ENCODE results near the gene SERPINB6.

The SERPINB6 gene

GRCh38 chr6:2999618-3000557 lies 28.5 kb upstream of the SERPINB6 start, which contains the start of gene NQO2:
NQO2 (plus strand) TSS chr6:2999894; CDS start chr6:3006553, 6,659 bp downstream.
- peak; percentile 83 for DNase-seq (ENCODE audit: low spot score)

GRCh38 chr6:2998998-2999617 lies 27.7 kb upstream of the SERPINB6 start:
- DNase-seq (ENCODE audit: low spot score) = peak; percentile 70

GRCh38 chr6:2998249-2998997 lies 27.1 kb upstream of the SERPINB6 start:
- DNase-seq (ENCODE audit: low spot score) = peak; percentile 66

- DNase-seq (ENCODE audit: low spot score) = no peak
Measured at GRCh38 chr6:2993755-2994317, 22.5 kb upstream of the SERPINB6 start.

- no peak for DNase-seq (ENCODE audit: low spot score)
Measured at GRCh38 chr6:2992330-2992979, 21.1 kb upstream of the SERPINB6 start.

- DNase-seq (ENCODE audit: low spot score) = no peak
Measured at GRCh38 chr6:2990932-2991506, 19.7 kb upstream of the SERPINB6 start.

- no peak for DNase-seq (ENCODE audit: low spot score)
Measured at GRCh38 chr6:2990248-2990931, 19.0 kb upstream of the SERPINB6 start.

- peak; percentile 96 for DNase-seq (ENCODE audit: low spot score)
Measured at GRCh38 chr6:2989332-2990247, 18.2 kb upstream of the SERPINB6 start.

- DNase-seq (ENCODE audit: low spot score) = peak; percentile 86
Measured at GRCh38 chr6:2988426-2989331, 17.3 kb upstream of the SERPINB6 start.

- peak; percentile 10 for DNase-seq (ENCODE audit: low spot score)
Measured at GRCh38 chr6:2988094-2988425, 16.7 kb upstream of the SERPINB6 start.

- no peak for DNase-seq (ENCODE audit: low spot score)
Measured at GRCh38 chr6:2986722-2987221, 15.4 kb upstream of the SERPINB6 start.

GRCh38 chr6:2984738-2985406 lies 13.5 kb upstream of the SERPINB6 start:
- no peak for DNase-seq (ENCODE audit: low spot score)

GRCh38 chr6:2982426-2983117 lies 11.2 kb upstream of the SERPINB6 start:
- DNase-seq (ENCODE audit: low spot score) = no peak

- DNase-seq (ENCODE audit: low spot score) = no peak
Measured at GRCh38 chr6:2980465-2980855, 9.1 kb upstream of the SERPINB6 start.

GRCh38 chr6:2979819-2980464 lies 8.6 kb upstream of the SERPINB6 start:
- no peak for DNase-seq (ENCODE audit: low spot score)

GRCh38 chr6:2978923-2979322 lies 7.6 kb upstream of the SERPINB6 start:
- DNase-seq (ENCODE audit: low spot score) = no peak

Measured in NAMALWA (cell line).